ENCODE data around the gene TMEM131. TPM values are rescaled to one million over a fixed set of nuclear protein-coding genes. Genes with fewer than 3 reads are reported as not detected.

TMEM131 gene
- total and polyA plus RNA-seq, 11 donors, result 9.3 to 38.3 (median 31.2) TPM

DNA sequence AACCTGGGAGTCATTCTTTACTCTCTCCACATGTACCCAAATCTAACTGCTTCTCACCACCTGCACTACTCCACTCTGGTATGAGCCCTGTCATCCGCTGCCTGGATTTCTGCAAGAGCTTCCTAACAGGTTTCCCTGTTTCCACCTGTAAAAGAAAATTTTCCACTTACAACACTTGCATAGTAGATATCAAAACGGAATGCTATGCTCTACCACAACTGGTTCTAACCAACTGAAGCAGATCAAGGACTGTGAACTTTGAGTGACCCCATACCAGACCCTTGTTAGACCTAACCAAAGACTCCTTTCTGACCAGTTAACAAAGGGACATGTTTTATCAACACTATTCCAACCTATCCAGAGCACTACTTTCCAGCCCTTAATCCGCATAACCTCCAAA is 3.8 kb upstream of the TMEM131 start:
- Histone ChIP-seq H3K9me3 (no peaks in the 10 kb centered on the region), H3K36me3 (no peaks in the 10 kb centered on the region), H3K27ac (no peak overlapping the region), H3K4me3 (no peak overlapping the region), H3K27me3 (no peaks in the 10 kb centered on the region), H3K4me1 (peaks cover 0 to 10% (median 3%) of the 10 kb centered on the region in 12 donors)
- 82 to 86% (median 84%) methylated on average over 3 of the region's 3 CpGs for WGBS, 4 donors
- no peak for ATAC-seq
- TF ChIP-seq, protein P1, sequence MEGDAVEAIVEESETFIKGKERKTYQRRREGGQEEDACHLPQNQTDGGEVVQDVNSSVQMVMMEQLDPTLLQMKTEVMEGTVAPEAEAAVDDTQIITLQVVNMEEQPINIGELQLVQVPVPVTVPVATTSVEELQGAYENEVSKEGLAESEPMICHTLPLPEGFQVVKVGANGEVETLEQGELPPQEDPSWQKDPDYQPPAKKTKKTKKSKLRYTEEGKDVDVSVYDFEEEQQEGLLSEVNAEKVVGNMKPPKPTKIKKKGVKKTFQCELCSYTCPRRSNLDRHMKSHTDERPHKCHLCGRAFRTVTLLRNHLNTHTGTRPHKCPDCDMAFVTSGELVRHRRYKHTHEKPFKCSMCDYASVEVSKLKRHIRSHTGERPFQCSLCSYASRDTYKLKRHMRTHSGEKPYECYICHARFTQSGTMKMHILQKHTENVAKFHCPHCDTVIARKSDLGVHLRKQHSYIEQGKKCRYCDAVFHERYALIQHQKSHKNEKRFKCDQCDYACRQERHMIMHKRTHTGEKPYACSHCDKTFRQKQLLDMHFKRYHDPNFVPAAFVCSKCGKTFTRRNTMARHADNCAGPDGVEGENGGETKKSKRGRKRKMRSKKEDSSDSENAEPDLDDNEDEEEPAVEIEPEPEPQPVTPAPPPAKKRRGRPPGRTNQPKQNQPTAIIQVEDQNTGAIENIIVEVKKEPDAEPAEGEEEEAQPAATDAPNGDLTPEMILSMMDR (IDR thresholded peaks at IDR 0.05), result no peak
- no peak for TF ChIP-seq POLR2A (IDR thresholded peaks at IDR 0.05)
- intact Hi-C loops (cut with DNase I), result loop anchor here in 9 of 10 donors (5.0 to 10.0 kb wide), 6 partner anchors 132 to 385 kb away; no protein-coding TSS in a partner anchor
- DNase-seq, result no peak

DNA sequence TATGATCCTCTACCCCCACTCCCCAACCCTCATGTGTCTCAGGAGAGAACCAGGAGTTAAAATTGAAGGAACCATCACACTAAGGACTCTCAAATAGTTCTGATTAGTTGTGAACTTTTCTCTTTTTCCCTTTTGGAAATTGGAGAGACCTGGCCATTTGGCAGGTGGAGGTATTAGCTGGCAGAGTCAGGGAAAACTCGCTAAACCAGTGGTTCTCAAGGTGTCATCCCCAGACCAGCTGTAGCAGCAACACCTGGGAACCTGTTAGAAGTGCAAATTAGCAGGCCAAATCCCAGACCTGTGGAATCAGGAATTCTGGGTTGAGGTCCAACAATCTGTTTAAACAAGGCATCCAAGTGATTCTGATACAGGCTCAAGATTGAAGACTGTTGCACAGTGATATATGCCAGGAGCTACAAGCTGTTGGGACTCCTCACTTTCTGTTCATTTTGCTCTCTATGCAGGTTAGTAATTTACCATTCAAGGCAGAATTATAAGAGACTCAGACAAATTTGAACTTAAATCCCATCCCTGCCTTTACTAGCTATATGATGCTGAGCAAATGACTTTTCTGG is 2.8 kb upstream of the TMEM131 start:
- WGBS, 4 donors, result 56 to 79% (median 68%) methylated on average over 1 of the region's 1 CpG
- DNase-seq (no peak), ATAC-seq (no peak)
- H3K27ac ChIP-seq, result no peak overlapping the region
- H3K27me3 ChIP-seq, result no peaks in the 10 kb centered on the region
- no peak overlapping the region for H3K4me3 ChIP-seq
- no peaks in the 10 kb centered on the region for H3K9me3 ChIP-seq
- H3K36me3 ChIP-seq, result no peaks in the 10 kb centered on the region
- intact Hi-C loops (cut with DNase I), result loop anchor here in 9 of 10 donors (5.0 to 10.0 kb wide), 6 partner anchors 131 to 386 kb away; no protein-coding TSS in a partner anchor
- H3K4me1 ChIP-seq, result peaks cover 0 to 20% (median 13%) of the 10 kb centered on the region in 12 donors
- TF ChIP-seq, protein P1 (IDR thresholded peaks at IDR 0.05), result no peak
- TF ChIP-seq POLR2A (IDR thresholded peaks at IDR 0.05), result no peak

DNA sequence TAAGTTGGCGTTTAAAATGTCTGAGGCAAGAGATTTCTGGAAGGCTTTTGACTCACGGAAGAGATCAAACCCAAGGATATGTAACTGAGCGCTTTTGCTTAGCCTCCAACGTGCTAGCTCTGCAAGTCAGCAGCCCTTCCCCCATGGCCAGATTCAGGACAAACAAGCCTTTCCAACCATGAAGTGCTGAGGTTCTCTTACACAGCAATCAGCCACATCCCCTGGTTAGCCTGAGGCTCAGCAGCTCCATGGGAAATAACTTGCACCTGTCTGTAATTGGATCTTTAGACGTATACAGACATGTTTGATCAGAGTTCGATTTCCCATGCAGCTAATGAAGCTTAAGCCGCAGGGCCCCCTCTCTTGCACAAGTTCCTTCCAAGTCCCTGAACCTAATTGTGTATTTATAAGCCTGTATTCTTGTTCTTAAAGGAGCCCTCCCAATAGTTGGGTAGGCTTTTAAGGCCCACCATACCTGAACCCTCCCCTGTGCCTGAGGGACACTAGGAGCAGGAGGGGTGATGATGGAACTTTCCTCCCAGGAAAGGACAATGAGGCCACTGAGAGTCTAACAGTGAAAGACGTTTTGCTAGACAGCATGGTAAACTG is 2.1 kb upstream of the TMEM131 start:
- Histone ChIP-seq H3K4me3 (no peak overlapping the region), H3K27me3 (no peaks in the 10 kb centered on the region), H3K36me3 (no peaks in the 10 kb centered on the region), H3K4me1 (peaks cover 0 to 27% (median 19%) of the 10 kb centered on the region in 12 donors), H3K27ac (no peak overlapping the region), H3K9me3 (no peaks in the 10 kb centered on the region)
- ATAC-seq (no peak), DNase-seq (no peak)
- WGBS, 4 donors, result 78 to 90% (median 86%) methylated on average over 8 of the region's 8 CpGs
- intact Hi-C loops (cut with DNase I), result loop anchor here in 9 of 10 donors (2.0 to 10.0 kb wide), 7 partner anchors 131 to 387 kb away; no protein-coding TSS in a partner anchor
- TF ChIP-seq, protein P1 (IDR thresholded peaks at IDR 0.05), result no peak
- no peak for TF ChIP-seq POLR2A (IDR thresholded peaks at IDR 0.05)

DNA sequence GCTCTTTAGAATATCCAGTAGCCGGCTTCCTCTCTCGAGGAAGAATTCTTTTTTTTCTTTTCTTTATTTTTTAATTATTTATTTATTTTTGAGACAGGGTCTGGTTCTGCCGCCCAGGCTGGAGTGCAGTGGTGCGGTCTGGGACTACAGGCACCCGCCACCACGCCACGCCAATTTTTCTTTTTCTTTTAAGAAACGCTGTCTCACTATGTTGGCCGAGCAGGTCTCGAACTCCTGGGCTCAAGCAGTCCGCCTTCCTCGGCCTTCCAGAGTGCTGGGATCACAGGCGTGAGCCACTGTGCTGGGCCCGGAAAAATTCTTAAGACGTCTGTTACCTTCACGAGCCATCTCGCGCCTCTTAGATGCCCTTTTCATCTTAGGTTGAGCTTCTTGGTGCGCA is 931 bp upstream of the TMEM131 start:
- ATAC-seq, result no peak
- H3K27ac ChIP-seq, result peak overlapping the region in 11 of 12 donors; percentile 90 to 98 (median 97)
- intact Hi-C loops (cut with DNase I), result loop anchor here in 9 of 10 donors (2.0 to 10.0 kb wide), 7 partner anchors 129 to 388 kb away; no protein-coding TSS in a partner anchor
- TF ChIP-seq POLR2A (IDR thresholded peaks at IDR 0.05), result no peak
- TF ChIP-seq, protein P1 (IDR thresholded peaks at IDR 0.05), result no peak
- DNase-seq, result no peak
- WGBS, 4 donors, result 88 to 94% (median 91%) methylated on average over 19 of the region's 19 CpGs
- peaks cover 1 to 39% (median 30%) of the 10 kb centered on the region in 12 donors for H3K4me1 ChIP-seq
- H3K36me3 ChIP-seq, result no peaks in the 10 kb centered on the region
- H3K9me3 ChIP-seq, result no peaks in the 10 kb centered on the region
- peak overlapping the region in 11 of 12 donors; percentile 75 to 97 (median 85) for H3K4me3 ChIP-seq
- H3K27me3 ChIP-seq, result no peaks in the 10 kb centered on the region

Data from heart left ventricle (tissue), 16 donors.